ENCODE data around the gene MUC5AC.

- TF ChIP-seq EZH2 (IDR thresholded peaks at IDR 0.05), result no peak
- TF ChIP-seq POLR2AphosphoS5 (IDR thresholded peaks at IDR 0.05; ENCODE audit: borderline replicate concordance, low read depth, low read length), result no peak
Measured at GRCh38 chr11:1127664-1128162, 30.0 kb upstream of the MUC5AC start.

Measured in SK-N-MC (cell line).